ENCODE data around the gene MOCS2. TPM values are rescaled to one million over a fixed set of nuclear protein-coding genes. Genes with fewer than 3 reads are reported as not detected.

The MOCS2 gene
- total and polyA plus RNA-seq, 9 of the 15 experiments (the other 6 are each of a cell fraction or from before 2014, with no cell fraction given) = 33.0 to 74.5 (median 48.4) TPM

DNA sequence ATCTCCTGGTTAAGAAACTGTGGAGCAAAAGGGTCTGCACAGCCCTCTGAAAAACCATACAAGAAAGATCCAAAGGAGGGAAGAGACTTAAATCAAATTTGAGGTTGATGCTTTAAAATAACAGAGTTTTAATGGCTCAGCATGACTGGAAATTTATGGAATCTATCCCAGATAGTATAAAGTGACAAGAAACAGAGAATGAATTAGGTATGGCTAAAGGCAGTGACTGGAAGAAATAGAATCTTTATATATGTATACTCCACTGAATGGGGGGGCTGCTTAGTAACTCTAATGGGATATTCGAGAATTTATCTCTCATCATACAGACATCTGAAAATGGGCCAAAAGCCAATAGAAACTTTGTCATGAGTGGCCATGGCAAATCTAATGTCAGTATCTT is 17.6 kb upstream of the MOCS2 start:
- Histone ChIP-seq H3K79me2 (ENCODE audit: control insufficient read depth, insufficient read depth, low read length) (no peaks in the 10 kb centered on the region), H3K9me1 (ENCODE audit: control insufficient read depth, insufficient read depth, low read length) (no peaks in the 10 kb centered on the region), H2AFZ (ENCODE audit: low read depth, low read length) (no peak overlapping the region), H3K4me1 (replicated peaks in 1 of 2; ENCODE audit: control insufficient read depth in 2 of 2, insufficient read depth in 2 of 2, low read length in 2 of 2) (no peaks in the 10 kb centered on the region; a peak in 1 of 5 replicates), H3K36me3 (ENCODE audit: control insufficient read depth, insufficient read depth, low read length) (no peaks in the 10 kb centered on the region), H4K20me1 (replicated peaks; ENCODE audit: control insufficient read depth, insufficient read depth, low read length) (no peaks in the 10 kb centered on the region), H3K9ac (ENCODE audit: insufficient read depth in 1 of 2, low read depth in 2 of 2, low read length in 2 of 2) (no peak overlapping the region), H3K27me3 (ENCODE audit: control insufficient read depth in 2 of 2, insufficient read depth in 2 of 2, low read length in 2 of 2) (no peaks in the 10 kb centered on the region), H3K9me3 (replicated peaks; ENCODE audit: control insufficient read depth, insufficient read depth, low read depth, low read length) (no peaks in the 10 kb centered on the region), H3K27ac (ENCODE audit: extremely low read depth, low read depth, low read length) (no peak overlapping the region), H3K4me2 (ENCODE audit: insufficient read depth, low read length) (no peak overlapping the region), H3K4me3 (no peak overlapping the region)
- ChIA-PET CTCF (ENCODE audit: low intra/inter-chr PET ratio) (no interaction called here), POLR2A (no interaction called here)
- ATAC-seq (no peak), FAIRE-seq (no peak), DNase-seq (ENCODE audit: extremely low read depth in 1 of 4, low spot score in 3 of 4) (no peak)
- intact Hi-C loops (cut with micrococcal nuclease) = no loop called here
- TF ChIP-seq MTA1 (IDR thresholded peaks at IDR 0.05; ENCODE audit: borderline replicate concordance) = no peak
- TF ChIP-seq, protein P1, sequence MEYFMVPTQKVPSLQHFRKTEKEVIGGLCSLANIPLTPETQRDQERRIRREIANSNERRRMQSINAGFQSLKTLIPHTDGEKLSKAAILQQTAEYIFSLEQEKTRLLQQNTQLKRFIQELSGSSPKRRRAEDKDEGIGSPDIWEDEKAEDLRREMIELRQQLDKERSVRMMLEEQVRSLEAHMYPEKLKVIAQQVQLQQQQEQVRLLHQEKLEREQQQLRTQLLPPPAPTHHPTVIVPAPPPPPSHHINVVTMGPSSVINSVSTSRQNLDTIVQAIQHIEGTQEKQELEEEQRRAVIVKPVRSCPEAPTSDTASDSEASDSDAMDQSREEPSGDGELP (CRISPR knock-in tag; IDR thresholded peaks at IDR 0.05; ENCODE audit: borderline replicate concordance) = no peak
- TF ChIP-seq FUS (optimal IDR thresholded peaks at IDR 0.05; ENCODE audit: low read depth, low read length) = no peak
- TF ChIP-seq EHMT2 (IDR thresholded peaks at IDR 0.05) = no peak
- no peak for TF ChIP-seq MAFG (tag; conservative IDR thresholded peaks at IDR 0.05)
- no peak for TF ChIP-seq NCOA1 (IDR thresholded peaks at IDR 0.05; ENCODE audit: low read depth)
- no peak for TF ChIP-seq CHCHD3 (CRISPR knock-in tag; IDR thresholded peaks at IDR 0.05)
- no peak for TF ChIP-seq SREBF1 (IDR thresholded peaks at IDR 0.05; ENCODE audit: borderline replicate concordance, low read depth, low read length)
- TF ChIP-seq PRMT5 (CRISPR knock-in tag; IDR thresholded peaks at IDR 0.05) = no peak
- no peak for TF ChIP-seq SRSF3 (IDR thresholded peaks at IDR 0.05; ENCODE audit: insufficient read depth, low read length)
- WGBS (ENCODE audit: insufficient coverage, low coverage, missing lambda C conversion rate) = 9% methylated on average over 1 of the region's 1 CpG
- no TSS peak for BruUV-seq (replicated peaks)
- in situ Hi-C loops (cut with MboI) = no loop called here

Measured in K562 (cell line).